ENCODE measurements around the gene NUDT16. TPM values are rescaled to one million over a fixed set of nuclear protein-coding genes. Genes with fewer than 3 reads are reported as not detected.

Gene NUDT16
- total RNA-seq, 1 donor from 2014 or later = 15.2 TPM

- peak; percentile 38 for DNase-seq (ENCODE audit: low read depth)
Observed at GRCh38 chr3:131386429-131387165, 5.0 kb downstream of the NUDT16 start.

GRCh38 chr3:131387796-131388489, 6.4 kb downstream of the NUDT16 start:
- DNase-seq (ENCODE audit: low read depth) = no peak

GRCh38 chr3:131388490-131388799, 6.9 kb downstream of the NUDT16 start:
- no peak for DNase-seq (ENCODE audit: low read depth)

- DNase-seq (ENCODE audit: low read depth) = no peak
Observed at GRCh38 chr3:131390331-131390730, 8.8 kb downstream of the NUDT16 start.

GRCh38 chr3:131393051-131393450, 11.5 kb downstream of the NUDT16 start:
- DNase-seq (ENCODE audit: low read depth) = no peak

- peak; percentile 9 for DNase-seq (ENCODE audit: low read depth)
Observed at GRCh38 chr3:131393868-131394267, 12.3 kb downstream of the NUDT16 start.

- no peak for DNase-seq (ENCODE audit: low read depth)
Observed at GRCh38 chr3:131394400-131394799, 12.8 kb downstream of the NUDT16 start.

GRCh38 chr3:131396170-131396569, 14.6 kb downstream of the NUDT16 start:
- DNase-seq (ENCODE audit: low read depth) = no peak

- no peak for DNase-seq (ENCODE audit: low read depth)
Observed at GRCh38 chr3:131397889-131398288, 16.3 kb downstream of the NUDT16 start.

GRCh38 chr3:131401978-131402377, 20.4 kb downstream of the NUDT16 start:
- DNase-seq (ENCODE audit: low read depth) = no peak

GRCh38 chr3:131402391-131403039, 20.9 kb downstream of the NUDT16 start:
- peak; percentile 44 for DNase-seq (ENCODE audit: low read depth)

- DNase-seq (ENCODE audit: low read depth) = no peak
Observed at GRCh38 chr3:131403216-131403895, 21.8 kb downstream of the NUDT16 start.

GRCh38 chr3:131405411-131405810, 23.8 kb downstream of the NUDT16 start:
- no peak for DNase-seq (ENCODE audit: low read depth)

- DNase-seq (ENCODE audit: low read depth) = no peak
Observed at GRCh38 chr3:131406274-131406673, 24.7 kb downstream of the NUDT16 start.

- no peak for DNase-seq (ENCODE audit: low read depth)
Observed at GRCh38 chr3:131417751-131418150, 36.2 kb downstream of the NUDT16 start.

GRCh38 chr3:131421301-131421700, 39.7 kb downstream of the NUDT16 start:
- DNase-seq (ENCODE audit: low read depth) = peak; percentile 1

GRCh38 chr3:131421957-131422498, 40.5 kb downstream of the NUDT16 start:
- DNase-seq (ENCODE audit: low read depth) = no peak

GRCh38 chr3:131427226-131427625, 45.7 kb downstream of the NUDT16 start:
- no peak for DNase-seq (ENCODE audit: low read depth)

- DNase-seq (ENCODE audit: low read depth) = no peak
Observed at GRCh38 chr3:131431754-131432153, 50.2 kb downstream of the NUDT16 start.

GRCh38 chr3:131432441-131432840, 50.9 kb downstream of the NUDT16 start:
- DNase-seq (ENCODE audit: low read depth) = no peak

- DNase-seq (ENCODE audit: low read depth) = no peak
Observed at GRCh38 chr3:131435000-131435399, 53.4 kb downstream of the NUDT16 start.
